Measurements from ENCODE around the gene TMED6. TPM values are rescaled to one million over a fixed set of nuclear protein-coding genes. Genes with fewer than 3 reads are reported as not detected.
"Not testable (repeated sequence)": the region's sequence is repeated elsewhere in the genome, so short reads cannot be mapped to it uniquely, and the experiment has no call there.

The TMED6 gene
- polyA plus RNA-seq, 6 donors from 2014 or later = 0.44 TPM; not detected in 5

- Mint-ChIP-seq H3K36me3 (peaks cover 0 to 3% of the 10 kb centered on the region in 2 donors), H3K27me3 (no peaks in the 10 kb centered on the region), H3K4me1 (peaks cover 0 to 4% (median 2%) of the 10 kb centered on the region in 3 donors), H3K27ac (no peak overlapping the region), H3K4me3 (no peak overlapping the region), H3K9me3 (no peaks in the 10 kb centered on the region)
- DNase-seq = no peak
- ATAC-seq (ENCODE audit: low read depth in 2 of 2) = no peak
These were observed 50.4 kb downstream of the TMED6 start for GRCh38 chr16:69301187-69301586.

GRCh38 chr16:69298261-69298660 is 53.3 kb downstream of the TMED6 start:
- Mint-ChIP-seq H3K4me1 (peaks cover 0 to 4% (median 2%) of the 10 kb centered on the region in 3 donors), H3K27me3 (no peaks in the 10 kb centered on the region), H3K27ac (peak overlapping the region in 1 of 6 donors; percentile 49), H3K4me3 (no peak overlapping the region), H3K9me3 (no peaks in the 10 kb centered on the region), H3K36me3 (peaks cover 0 to 3% of the 10 kb centered on the region in 2 donors)
- ATAC-seq (ENCODE audit: low read depth in 2 of 2) (no peak), DNase-seq (no peak)

GRCh38 chr16:69296771-69297170 is 54.8 kb downstream of the TMED6 start:
- not testable (repeated sequence) for H3K9me3 Mint-ChIP-seq; H3K4me1 Mint-ChIP-seq; H3K27ac Mint-ChIP-seq; DNase-seq; ATAC-seq (ENCODE audit: low read depth in 2 of 2); H3K4me3 Mint-ChIP-seq; H3K27me3 Mint-ChIP-seq; H3K36me3 Mint-ChIP-seq

- H3K9me3 Mint-ChIP-seq = no peaks in the 10 kb centered on the region
- no peak overlapping the region for H3K4me3 Mint-ChIP-seq
- H3K27me3 Mint-ChIP-seq = no peaks in the 10 kb centered on the region
- no peak for DNase-seq
- peak overlapping the region in 1 of 6 donors; percentile 33 for H3K27ac Mint-ChIP-seq
- H3K4me1 Mint-ChIP-seq = no peaks in the 10 kb centered on the region
- no peak for ATAC-seq (ENCODE audit: low read depth in 2 of 2)
- no peaks in the 10 kb centered on the region for H3K36me3 Mint-ChIP-seq
These were observed 57.5 kb downstream of the TMED6 start for GRCh38 chr16:69294051-69294450.

GRCh38 chr16:69293401-69293800 is 58.2 kb downstream of the TMED6 start:
- Mint-ChIP-seq H3K4me1 (no peaks in the 10 kb centered on the region), H3K27ac (peak overlapping the region in 1 of 6 donors; percentile 42), H3K4me3 (no peak overlapping the region), H3K9me3 (no peaks in the 10 kb centered on the region), H3K36me3 (no peaks in the 10 kb centered on the region), H3K27me3 (no peaks in the 10 kb centered on the region)
- DNase-seq (no peak), ATAC-seq (ENCODE audit: low read depth in 2 of 2) (no peak)

Other genes starting within 250 kb of the TMED6 start
- under 1 TPM in 4 of 6 donors, not detected in 2; 0.08 to 0.48 (median 0.28) TPM for gene HAS3, start 246.1 kb downstream of the TMED6 start, polyA plus RNA-seq (ENCODE audit: low read depth in 6 of 6)
- 100 to 1,000 TPM; 182 to 277 (median 241) TPM for gene CHTF8, start 219.2 kb downstream of the TMED6 start, polyA plus RNA-seq (ENCODE audit: low read depth in 6 of 6)
- gene UTP4, start 219.1 kb downstream of the TMED6 start, polyA plus RNA-seq (ENCODE audit: low read depth in 6 of 6) = 100 to 1,000 TPM in 1 of 6 donors, 10 to 100 TPM in 5; 45.1 to 103 (median 58.6) TPM
- 1 to 10 TPM; 2.4 to 7.1 (median 4.2) TPM for gene SNTB2, start 164.6 kb downstream of the TMED6 start, polyA plus RNA-seq (ENCODE audit: low read depth in 6 of 6)
- 10 to 100 TPM; 22.2 to 35.1 (median 27.8) TPM for gene VPS4A, start 40.4 kb downstream of the TMED6 start, polyA plus RNA-seq (ENCODE audit: low read depth in 6 of 6)
- gene PDF, start 21.2 kb downstream of the TMED6 start, polyA plus RNA-seq (ENCODE audit: low read depth in 6 of 6) = 10 to 100 TPM in 3 of 6 donors, 1 to 10 TPM in 3; 8.7 to 16.0 (median 11.1) TPM
- 10 to 100 TPM; 25.4 to 57.1 (median 34.3) TPM for gene COG8, start 12.2 kb downstream of the TMED6 start, polyA plus RNA-seq (ENCODE audit: low read depth in 6 of 6)
- 10 to 100 TPM; 21.0 to 30.4 (median 23.7) TPM for gene NIP7, start 12.0 kb downstream of the TMED6 start, polyA plus RNA-seq (ENCODE audit: low read depth in 6 of 6)
- 10 to 100 TPM; 18.5 to 33.6 (median 28.4) TPM for gene TERF2, start 34.2 kb upstream of the TMED6 start, polyA plus RNA-seq (ENCODE audit: low read depth in 6 of 6)
- gene CYB5B, start 72.8 kb upstream of the TMED6 start, polyA plus RNA-seq (ENCODE audit: low read depth in 6 of 6) = 100 to 1,000 TPM in 5 of 6 donors, 10 to 100 TPM in 1; 68.3 to 107 (median 103) TPM
- 10 to 100 TPM in 2 of 6 donors, 1 to 10 TPM in 3, under 1 TPM in 1; 0.54 to 12.4 (median 9.0) TPM for gene NFAT5, start 214.2 kb upstream of the TMED6 start, polyA plus RNA-seq (ENCODE audit: low read depth in 6 of 6)

Measured in naive B cell (primary cell).